ELR (cell line): ENCODE data around the gene VCL.
"Not testable (repeated sequence)": the region's sequence is repeated elsewhere in the genome, so short reads cannot be mapped to it uniquely, and the experiment has no call there.

Experiments used
- DNase-seq: peaks from one replicate; pipeline ENCODE4 v3.0.0-alpha.2; 2015; ENCODE audit warnings: low read depth

The VCL gene

DNA sequence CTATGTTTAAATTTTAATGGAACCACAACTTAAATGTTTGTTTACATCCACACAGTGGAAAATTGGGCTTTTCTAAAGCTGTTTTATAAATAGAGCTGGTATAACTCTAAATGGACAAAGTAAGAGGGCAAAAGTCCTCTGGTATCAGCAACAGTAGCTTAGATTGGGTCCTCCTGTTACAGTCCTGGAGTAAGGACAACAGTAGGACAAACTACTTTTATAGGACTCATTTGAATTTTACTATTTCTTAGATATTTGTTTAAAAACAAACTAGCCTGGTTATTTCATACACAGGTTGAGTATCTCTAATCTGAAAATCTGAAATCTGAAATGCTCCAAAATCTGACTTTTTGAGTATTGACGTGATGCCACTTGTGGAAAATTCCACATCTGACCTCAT is 8.4 kb downstream of the VCL start:
- DNase-seq, result no peak

DNA sequence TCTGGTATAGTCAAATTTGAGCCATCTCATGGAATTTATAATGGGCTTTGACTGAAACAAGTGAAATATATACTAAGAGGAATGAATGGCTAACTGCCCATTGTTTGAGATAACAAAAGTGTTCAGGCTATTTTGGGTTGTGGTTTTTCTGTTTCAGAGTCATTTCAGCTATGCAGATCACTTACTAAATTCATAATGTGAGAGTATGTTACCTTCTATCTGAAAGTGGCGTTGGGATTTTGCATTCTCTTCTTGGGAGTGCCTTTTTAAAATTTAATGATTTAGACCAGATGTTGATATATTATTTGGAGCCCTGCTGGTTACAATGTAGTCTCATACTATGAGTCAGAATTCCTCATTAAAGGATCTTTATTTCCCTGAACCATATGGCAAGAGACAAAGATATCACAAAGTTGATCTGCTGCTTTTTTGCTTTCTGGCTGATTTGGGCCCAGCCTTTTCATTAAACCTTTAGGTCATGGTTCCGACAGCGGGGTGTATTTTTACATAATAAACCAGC is 10.4 kb downstream of the VCL start:
- DNase-seq, result peak; percentile 85

DNA sequence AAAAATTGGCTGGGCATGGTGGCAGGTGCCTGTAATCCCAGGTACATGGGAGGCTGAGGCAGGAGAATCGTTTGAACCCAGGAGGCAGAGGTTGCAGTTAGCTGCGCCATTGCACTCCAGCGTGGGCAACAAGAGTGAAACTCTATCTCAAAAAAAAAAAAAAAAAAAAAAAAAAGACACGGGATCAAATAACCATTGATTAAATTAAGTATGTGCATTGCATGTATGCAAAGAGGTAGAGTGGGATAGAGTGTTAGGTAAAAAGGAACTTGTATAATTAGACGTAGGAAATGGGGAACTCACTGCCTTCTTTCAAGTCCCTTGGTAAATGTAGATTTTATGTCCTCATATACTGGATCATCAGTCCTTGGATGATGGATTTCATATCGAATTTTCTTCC is 13.1 kb downstream of the VCL start:
- DNase-seq, result no peak

DNA sequence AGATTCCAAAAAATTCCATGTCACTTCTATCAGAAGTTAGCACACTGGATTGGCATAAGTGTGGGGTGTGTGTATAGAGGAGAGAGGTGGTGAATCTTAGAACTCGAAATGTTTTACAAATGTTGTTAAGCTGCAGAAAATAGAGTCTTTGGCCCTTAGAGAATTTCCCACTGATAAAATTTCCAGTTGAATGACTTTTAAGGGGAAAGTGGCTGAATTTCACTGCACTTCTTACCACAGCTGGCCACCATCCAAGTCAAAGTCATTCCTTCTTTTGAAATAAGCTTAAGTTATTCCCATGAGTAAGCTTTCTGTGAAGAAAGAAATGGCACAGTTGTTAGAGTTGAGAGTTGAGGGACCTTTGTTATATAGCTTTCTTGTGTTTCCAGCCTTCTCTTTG is 13.9 kb downstream of the VCL start:
- DNase-seq, result peak; percentile 84

DNA sequence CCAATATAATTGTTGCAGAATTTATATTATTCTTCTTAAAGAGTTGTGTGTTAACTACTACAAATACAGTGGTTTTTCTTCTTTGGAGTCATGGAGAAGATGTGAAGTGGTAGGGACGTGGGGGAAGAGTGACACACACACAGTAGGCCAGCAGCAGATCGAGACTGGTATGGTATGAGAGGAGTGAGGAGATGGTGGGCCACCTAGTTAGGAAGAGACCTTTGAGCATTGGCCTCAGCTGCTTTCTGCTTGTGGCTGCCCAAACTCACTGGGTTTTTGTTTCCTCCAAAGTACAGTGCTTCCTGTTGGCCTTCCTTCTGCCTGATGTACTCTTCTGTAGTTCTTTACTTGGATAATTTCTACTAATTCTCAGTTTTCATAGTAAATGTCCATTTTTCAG is 14.6 kb downstream of the VCL start:
- no peak for DNase-seq

DNA sequence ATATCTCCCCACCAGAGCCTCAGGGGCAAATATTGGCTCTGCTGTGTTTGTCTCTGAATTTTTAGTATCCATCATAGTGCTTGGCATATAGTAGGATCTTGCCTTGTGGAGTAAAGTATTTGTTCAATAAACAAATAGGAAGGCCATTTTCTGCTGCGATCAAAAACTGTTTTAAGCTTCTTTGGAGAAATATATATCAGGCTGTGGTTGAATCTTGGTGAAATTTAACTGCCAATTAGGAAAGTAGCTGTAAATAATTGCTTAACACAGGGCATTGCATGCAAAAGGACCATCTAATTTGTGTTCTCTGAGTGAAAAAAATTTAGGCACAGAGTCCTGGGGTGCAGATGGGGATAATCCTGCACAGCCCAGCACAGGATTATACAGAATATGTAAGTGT is 15.1 kb downstream of the VCL start:
- DNase-seq, result no peak

DNA sequence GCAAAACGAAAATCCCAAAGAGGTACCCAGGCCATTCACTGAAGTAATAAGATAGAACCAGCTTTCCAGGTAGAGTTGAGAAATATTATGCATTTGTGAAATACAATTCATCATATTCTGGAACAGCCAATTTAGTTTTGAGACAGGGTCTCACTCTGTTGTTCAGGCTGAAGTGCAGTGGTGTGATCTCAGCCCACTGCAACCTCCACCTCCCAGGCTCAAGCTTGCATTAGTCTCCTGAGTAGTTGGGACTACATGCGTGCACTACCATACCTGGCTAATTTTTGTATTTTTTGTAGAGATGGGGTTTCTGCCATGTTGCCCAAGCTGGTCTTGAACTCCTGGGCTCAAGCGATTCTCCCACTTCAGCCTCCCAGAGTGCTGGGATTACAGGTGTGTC is 16.7 kb downstream of the VCL start:
- not testable (repeated sequence) for DNase-seq

DNA sequence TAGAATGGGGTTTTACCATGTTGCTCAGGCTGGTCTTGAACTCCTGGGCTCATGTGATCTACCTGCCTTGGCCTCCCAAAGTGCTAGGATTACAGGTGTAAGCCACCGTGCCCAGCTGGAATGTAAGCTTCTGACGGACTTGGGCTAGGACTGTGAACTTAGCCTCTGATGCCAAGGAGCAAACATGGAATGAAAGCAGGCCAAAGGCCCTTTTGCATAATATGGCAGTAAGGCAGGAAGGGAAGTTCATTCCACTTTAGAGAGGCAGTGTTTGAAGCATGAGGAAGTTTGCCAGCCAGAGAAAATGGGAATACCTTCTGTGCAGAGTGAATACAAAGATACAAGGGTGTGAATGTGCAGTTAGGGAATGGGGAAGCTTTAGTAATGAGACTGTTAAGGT is 20.3 kb downstream of the VCL start:
- DNase-seq, result no peak

DNA sequence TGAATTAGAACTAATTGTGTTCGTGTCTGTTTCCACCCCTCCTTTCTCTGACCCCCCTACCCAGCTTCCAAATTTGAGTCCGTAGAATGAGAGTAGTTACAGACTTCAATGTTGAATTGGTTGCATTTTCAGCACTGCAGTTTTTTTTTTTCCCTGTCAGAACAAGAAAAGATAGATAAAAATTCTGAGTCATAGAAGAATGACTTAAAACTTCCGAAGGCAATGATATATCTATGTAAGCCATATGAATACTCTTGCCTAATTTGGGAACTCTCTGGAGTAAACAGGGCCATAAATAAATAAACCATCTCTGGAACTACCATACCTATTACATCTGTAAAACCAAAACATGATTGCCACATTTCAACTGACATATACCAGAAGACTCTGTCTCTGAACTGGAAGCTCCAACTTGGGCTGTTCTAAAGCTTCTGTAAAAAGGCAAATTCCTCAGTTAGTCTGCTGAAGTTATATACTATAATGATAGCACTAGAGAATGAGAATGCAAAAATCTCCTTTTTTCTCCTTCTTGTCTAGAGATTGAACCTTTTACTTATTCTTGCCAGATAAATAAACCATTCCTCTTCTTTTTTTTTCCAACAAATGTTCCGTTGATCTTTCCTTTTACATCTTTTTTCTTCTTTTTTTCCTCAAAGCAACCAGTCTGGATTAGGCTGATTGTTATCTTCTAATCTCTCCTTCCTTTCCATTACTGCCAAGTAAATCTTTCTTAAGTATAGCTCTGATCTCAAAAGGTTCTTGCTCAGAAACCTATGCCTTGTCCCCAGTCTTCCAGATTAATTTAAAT is 23.5 kb downstream of the VCL start:
- peak; percentile 80 for DNase-seq

DNA sequence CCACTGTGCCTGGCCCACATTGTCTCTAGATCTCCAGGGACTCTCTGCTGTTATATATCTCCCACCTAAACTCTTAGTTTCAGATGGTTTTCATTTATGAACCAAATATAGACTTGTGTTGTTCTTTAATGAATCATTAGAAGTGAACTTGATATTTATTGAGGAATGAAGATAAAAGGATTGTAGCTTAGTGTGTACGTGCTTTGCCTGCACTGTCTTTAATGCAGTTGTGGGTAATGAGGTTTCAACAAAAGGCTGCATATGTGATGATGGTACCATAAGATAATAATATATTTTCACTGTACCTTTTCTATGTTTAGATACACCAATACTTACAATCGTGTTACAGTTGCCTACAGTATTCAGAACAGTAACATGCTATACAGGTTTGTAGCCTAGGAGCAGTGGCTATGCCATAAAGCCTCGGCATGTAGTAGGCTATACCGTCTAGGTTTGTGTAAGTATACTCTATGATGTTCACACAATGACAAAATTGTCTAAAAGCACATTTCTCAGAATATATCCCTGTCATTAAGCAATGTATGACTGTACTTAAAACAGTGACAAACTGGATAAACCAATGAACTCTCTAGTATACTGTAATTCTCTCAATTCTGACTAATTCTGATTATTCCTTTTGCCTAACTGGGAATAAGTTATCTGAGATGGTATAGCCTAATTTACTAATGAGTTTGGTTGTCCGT is 25.2 kb downstream of the VCL start:
- DNase-seq, result no peak

DNA sequence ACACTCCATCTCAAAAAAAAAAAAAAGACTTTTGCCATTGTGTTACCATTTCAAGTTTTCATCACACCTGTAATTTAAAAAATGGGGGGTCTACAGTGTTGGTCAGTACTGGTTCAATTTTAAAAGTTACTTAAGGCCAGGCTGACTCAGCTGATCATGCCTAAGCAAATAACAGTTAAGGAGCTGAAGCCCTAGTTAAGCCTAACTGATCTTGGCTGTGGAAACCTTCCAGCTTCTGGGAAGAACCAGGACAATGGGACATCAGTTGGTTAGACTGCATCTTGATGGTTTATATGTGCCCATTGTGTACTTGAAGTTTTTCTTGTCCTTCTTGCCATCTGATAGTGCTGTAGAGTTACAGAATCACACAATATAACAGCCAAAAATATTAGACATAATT is 26.7 kb downstream of the VCL start:
- DNase-seq, result no peak

DNA sequence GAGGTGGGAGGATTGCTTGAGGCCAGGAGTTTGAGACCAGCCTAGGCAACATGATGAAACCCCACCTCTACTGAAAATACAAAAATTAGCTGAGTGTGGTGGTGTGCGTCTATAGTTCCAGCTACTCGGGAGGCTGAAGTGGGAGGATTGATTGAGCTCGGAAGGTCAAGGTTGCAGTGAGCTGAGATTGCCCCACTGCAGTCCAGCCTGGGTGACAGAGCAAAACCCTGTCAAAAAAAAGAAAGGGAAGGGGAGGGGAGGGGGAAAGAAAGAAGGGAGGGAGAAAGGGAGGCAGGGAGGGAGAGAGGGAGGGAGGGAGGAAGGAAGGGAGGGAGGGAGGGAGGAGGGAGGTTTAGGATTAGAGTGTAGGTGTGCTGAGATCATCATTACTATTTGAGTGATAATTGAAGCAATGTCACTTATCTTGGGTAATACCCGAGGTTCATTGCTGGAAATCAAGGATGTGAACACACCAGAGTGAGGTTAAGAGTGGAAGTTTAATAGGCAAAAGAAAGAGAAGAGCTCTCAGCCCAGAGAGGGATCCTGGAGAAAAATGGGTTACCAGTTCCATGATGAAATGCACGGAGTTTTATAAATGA is 27.6 kb downstream of the VCL start:
- no peak for DNase-seq

DNA sequence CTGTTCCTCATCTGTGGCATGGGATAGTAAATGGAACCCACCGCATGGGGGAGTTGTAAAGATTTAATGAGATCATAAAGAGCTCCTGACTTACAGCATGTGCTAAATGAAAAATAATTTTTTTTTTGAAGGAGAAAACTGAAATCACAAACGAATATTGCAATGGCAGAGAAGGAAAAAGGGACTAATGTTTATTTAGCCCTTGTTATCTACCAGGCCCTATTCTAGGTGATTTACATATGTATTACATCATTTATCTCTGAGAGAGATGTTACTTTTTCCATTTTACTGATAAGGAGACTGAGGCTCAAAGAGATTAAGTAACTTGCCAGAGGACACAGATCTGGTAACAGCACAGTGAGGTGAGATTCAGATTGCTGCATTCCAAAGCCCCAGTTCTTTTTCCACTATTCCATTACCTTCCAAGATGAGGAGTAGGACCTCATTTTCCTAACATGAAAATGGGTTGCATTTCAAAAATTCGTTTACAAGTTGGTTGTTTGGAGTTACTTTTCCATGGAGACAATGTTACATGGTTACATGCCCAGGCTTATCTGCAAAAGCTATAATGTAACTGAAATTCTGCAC is 28.6 kb downstream of the VCL start:
- no peak for DNase-seq

DNA sequence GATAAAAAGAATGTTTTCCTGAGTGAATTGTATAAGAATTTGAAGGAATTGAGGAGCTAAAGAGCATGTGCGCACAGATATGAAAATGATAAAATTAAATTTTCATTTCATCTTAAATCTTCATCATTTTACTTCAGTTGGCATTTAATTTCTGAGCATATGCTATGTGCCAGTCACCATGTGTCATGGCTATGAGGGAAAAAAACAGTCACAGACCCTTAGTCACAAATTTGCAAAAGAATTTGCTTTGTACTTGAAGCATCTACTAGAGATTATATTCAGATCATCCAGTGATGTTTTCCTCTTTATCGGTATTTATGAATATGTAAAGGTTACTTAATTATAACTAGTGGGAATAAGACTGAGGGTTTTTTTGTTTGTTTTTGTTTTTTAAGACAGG is 29.8 kb downstream of the VCL start:
- peak; percentile 76 for DNase-seq

DNA sequence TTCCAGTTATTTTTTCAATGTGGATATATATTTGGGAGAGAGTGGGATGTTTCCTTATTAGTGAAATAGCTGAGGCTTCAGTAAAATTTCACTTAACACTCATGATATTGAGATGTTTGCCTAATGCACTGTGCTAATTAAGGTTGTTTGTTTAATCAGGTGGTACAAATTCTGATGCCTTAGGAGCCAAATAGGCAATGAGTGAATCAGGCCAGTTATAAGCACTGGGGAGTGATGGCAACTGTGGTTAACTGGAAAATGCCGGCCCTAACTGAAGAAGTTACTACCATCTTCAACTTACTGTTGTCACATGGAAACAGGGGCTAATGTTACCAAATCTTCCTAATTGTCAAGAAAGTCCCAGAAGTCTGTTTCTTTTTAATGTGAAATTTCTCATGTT is 32.0 kb downstream of the VCL start:
- DNase-seq, result no peak

DNA sequence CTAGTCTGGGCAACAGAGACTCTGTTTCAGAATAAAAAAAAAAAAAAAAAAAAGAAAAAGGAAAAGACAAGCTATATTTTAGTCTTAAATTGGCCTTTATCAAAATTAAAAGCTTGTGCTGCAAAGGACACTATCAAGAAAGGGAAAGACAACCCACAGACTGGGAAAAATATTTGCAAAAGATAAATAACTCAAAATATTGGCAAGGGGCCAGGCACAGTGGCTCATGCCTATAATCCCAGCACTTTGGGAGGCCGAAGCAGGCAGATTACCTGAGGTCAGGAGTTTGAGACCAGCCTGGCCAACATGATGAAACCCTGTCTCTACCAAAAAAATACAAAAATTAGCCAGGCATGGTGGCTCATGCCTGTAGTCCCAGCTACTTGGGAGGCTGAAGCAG is 34.3 kb downstream of the VCL start:
- DNase-seq, result not testable (repeated sequence)

DNA sequence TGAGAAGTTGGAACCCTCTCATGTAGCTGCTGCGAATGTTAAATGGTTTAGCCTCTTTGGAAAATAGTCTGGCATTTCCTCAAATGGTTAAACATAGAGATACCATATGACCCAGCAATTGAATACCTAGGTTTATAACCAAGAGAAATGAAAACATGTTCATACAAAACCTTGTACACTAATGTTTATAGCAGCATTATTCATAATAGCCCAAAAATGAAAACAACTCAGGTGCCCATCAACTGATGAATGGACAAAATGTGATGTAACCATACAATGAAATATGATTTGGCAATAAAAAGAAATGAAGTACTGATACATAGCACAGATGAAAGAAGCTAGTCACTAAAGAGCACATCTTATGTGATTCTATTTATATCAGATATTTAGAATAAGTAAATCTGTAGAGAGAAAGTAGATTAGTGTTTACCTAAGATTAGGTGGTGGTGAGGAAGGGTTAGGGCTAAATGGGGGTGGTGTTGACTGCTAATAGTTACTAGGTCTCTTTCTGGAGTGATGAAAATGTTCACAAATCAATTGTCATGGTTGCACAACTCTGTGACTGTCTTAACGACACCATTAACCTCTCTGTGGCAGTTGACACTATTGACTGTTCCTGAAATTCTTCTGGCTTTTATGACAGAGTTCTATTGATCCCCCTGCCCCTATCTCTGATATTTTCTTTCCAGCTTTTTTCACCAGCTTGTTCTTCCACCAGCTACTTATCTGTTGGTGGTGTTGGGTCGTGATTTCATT is 35.2 kb downstream of the VCL start:
- no peak for DNase-seq

DNA sequence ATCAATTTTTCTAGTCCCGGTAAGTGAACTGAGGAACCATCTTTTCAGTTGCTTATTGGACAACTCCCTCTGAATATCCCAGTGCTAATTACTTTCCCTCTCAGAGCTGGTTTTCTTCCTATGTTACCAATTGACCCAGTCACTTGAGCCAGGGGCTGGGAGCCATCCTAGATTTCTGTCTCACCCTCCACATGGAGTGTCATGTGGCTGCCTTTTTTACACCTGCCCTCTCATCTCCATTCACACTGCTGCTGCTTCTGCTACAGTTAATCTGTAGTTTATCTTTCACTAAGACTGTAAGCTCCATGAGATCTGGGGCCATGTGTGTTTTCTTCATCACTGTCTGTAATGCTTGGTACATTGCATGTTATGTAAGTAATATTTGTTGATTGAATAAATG is 35.8 kb downstream of the VCL start:
- DNase-seq, result no peak

DNA sequence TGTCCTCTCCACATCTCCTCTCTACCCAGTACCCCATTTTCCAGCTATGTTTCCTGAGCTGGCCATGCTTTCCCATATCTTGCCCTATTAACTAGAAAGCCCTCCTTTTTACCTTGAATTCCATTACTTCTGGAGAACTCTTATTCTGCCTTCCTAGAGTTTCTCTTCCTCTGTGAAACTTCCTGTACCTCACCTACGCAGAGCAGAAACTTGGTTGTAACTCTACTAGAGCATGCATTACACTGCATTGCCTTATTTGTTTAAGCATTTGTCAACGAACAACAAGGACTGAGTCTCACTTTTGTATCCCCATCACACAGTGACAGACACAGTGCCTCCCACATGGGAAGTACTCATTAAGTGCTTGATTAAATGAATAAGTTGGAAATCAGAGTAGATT is 36.4 kb downstream of the VCL start:
- no peak for DNase-seq

DNA sequence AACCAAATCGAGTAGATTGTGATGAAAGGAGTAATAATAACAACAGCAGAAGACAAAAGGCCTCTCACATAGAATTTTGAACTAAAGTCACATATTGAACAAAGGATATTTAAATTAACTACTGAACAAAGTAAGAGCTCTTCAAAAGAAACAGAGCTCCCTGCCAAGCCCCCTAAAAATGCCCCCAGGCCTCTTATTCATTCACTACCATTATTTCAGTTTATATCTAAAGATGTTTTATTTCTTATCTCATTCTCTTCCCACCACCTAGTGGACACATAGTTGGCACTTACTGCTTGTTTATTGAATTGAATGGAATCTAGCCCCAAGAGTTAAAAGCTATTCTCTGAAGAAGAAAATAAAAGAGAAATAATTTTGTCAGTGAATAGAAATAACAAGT is 37.4 kb downstream of the VCL start:
- DNase-seq, result peak; percentile 55

DNA sequence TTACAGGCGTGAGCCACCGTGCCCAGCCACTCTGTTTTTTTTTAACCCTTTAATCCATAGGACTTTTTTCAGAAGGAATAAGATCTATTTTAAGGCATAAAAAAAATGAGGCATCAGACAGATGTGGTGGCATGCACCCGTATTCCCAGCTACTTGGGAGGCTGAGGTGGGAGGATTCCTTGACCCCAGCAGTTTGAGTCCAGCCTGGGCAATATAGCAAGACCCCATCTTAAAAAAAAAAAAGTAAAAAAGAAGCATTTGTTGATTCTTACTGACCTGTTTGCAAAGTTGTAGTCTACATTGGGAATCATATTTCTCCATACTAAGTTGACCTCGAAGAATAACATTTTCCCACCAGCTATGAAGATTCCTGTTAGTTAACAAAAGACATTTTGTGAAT is 38.6 kb downstream of the VCL start:
- DNase-seq, result no peak

DNA sequence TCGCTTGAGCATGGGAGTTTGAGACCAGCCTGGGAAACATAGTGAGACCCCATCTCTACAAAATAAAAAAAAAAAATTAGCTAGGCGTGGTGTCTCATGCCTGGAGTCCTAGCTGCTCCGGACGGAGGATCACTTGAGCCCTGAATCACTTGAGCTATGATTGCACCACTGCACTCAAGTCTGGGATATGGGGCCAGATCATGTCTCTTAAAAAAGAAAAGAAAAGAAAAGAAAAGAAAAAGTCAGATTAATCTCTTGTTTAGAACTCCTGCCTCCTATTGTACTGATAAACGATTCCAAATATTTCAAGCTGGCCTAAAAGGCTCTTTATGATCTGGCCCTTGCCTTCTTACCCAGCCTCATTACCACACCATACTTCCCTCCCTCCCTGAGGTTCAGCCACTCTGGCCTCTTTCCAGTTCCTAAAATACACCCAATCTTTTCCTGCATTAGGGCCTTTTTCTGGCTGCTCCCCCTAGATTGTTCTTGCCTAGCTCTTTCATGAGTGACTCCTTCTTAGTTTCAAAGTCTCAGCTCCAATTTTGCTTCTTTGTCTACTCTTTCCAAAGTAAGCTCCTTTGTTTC is 41.7 kb downstream of the VCL start:
- no peak for DNase-seq
